Esophagus muscularis mucosa (tissue), 4 donors: ENCODE results near the gene SLC9A1.

Experiments
- EP300 ChIP-seq: sonication (generic); formaldehyde crosslinking; IDR thresholded peaks from one replicate; pipeline ENCODE4 v1.6.1; 2017; ENCODE audit warnings: antibody characterized with exemption
- POLR2A ChIP-seq: fragments of 450-650 bp; IDR thresholded peaks from one replicate; pipeline ENCODE4 v1.6.1; 2017; ENCODE audit warnings: antibody characterized with exemption, moderate library complexity, mild to moderate bottlenecking, low read depth
- POLR2AphosphoS5 ChIP-seq, 2 donors: sonication (generic); formaldehyde crosslinking; IDR thresholded peaks; one replicate each; pipeline ENCODE4 v1.6.1; 2017; ENCODE audit warnings: antibody characterized with exemption in 2 of 2
- TF ChIP-seq, protein P1 (sequence below), 3 experiments: fragments of 200-600 bp in 2 of 3; fragments of 450-650 bp in 1 of 3; sonication (generic) in 2 of 3; IDR thresholded peaks; one replicate each; pipeline ENCODE4 v1.5.1; 2017 to 2019; ENCODE audit warnings: antibody characterized with exemption in 3 of 3, mild to moderate bottlenecking in 2 of 3, moderate library complexity in 1 of 3

DNA sequence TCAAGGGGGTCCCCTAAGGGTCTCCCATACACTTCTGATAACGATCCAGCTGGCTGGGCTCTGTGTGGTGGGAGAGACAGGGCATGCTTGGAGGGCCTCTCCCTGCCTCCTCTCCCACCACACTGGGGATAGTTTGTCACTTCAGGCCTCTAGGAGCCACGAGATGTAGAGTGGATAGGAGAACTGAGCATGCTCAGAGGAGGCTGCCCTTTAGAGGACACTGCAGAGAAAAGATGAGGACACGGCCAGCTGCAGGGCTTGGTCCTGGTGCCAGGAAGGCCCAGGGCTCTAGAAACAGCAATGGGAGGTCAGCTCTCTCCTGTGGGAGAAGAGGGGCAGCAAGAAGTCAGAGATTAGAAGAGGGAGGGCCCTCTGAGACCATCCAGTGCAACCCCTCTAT, 25.7 kb downstream of the SLC9A1 start:
- TF ChIP-seq, protein P1, sequence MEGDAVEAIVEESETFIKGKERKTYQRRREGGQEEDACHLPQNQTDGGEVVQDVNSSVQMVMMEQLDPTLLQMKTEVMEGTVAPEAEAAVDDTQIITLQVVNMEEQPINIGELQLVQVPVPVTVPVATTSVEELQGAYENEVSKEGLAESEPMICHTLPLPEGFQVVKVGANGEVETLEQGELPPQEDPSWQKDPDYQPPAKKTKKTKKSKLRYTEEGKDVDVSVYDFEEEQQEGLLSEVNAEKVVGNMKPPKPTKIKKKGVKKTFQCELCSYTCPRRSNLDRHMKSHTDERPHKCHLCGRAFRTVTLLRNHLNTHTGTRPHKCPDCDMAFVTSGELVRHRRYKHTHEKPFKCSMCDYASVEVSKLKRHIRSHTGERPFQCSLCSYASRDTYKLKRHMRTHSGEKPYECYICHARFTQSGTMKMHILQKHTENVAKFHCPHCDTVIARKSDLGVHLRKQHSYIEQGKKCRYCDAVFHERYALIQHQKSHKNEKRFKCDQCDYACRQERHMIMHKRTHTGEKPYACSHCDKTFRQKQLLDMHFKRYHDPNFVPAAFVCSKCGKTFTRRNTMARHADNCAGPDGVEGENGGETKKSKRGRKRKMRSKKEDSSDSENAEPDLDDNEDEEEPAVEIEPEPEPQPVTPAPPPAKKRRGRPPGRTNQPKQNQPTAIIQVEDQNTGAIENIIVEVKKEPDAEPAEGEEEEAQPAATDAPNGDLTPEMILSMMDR (IDR thresholded peaks at IDR 0.05) = no peak
- TF ChIP-seq EP300 (no peak), POLR2AphosphoS5 (IDR thresholded peaks at IDR 0.05) (no peak), POLR2A (no peak)
